LNCAP (cell line): Measurements from ENCODE around the gene KRT1.

ENCODE experiments used
- CTCF ChIP-seq: fragments of 450-650 bp; IDR thresholded peaks from 2 replicates; pipeline ENCODE4 v1.5.1; 2017; ENCODE audit warnings: mild to moderate bottlenecking

The KRT1 gene

GRCh38 chr12:52662918-52663229 lies 17.3 kb downstream of the KRT1 start:
- no peak for TF ChIP-seq CTCF

GRCh38 chr12:52662093-52662917 lies 17.9 kb downstream of the KRT1 start:
- TF ChIP-seq CTCF = no peak

- no peak for TF ChIP-seq CTCF
Observed at GRCh38 chr12:52661668-52662067, 18.5 kb downstream of the KRT1 start.

GRCh38 chr12:52660934-52661499 lies 19.2 kb downstream of the KRT1 start:
- TF ChIP-seq CTCF = no peak

- no peak for TF ChIP-seq CTCF
Observed at GRCh38 chr12:52659951-52660350, 20.3 kb downstream of the KRT1 start.

GRCh38 chr12:52659395-52659794 lies 20.8 kb downstream of the KRT1 start:
- no peak for TF ChIP-seq CTCF

- TF ChIP-seq CTCF = no peak
Observed at GRCh38 chr12:52658196-52658595, 22.0 kb downstream of the KRT1 start.
